GM12891 (cell line): ENCODE measurements around the gene MYOM1.

Experiments
- PAX5 ChIP-seq: IDR thresholded peaks from 2 replicates; pipeline ENCODE4 v1.6.1; 2011; ENCODE audit warnings: low read length, moderate library complexity, mild to moderate bottlenecking; ENCODE audit not compliant: insufficient read depth, severe bottlenecking
- POLR2A ChIP-seq: IDR thresholded peaks from 2 replicates; pipeline ENCODE4 v1.6.1; 2011; ENCODE audit warnings: low read depth, low read length, control low read depth
- POLR2AphosphoS5 ChIP-seq: IDR thresholded peaks from 2 replicates; pipeline ENCODE4 v1.6.1; 2011; ENCODE audit warnings: low read depth, low read length, control low read depth
- POU2F2 ChIP-seq: IDR thresholded peaks from 2 replicates; pipeline ENCODE4 v1.6.1; 2011; ENCODE audit warnings: low read depth, mild to moderate bottlenecking, control low read depth, low read length, moderate library complexity
- TAF1 ChIP-seq: IDR thresholded peaks from 2 replicates; pipeline ENCODE4 v1.6.1; 2011; ENCODE audit warnings: low read depth, low read length, control low read depth

DNA sequence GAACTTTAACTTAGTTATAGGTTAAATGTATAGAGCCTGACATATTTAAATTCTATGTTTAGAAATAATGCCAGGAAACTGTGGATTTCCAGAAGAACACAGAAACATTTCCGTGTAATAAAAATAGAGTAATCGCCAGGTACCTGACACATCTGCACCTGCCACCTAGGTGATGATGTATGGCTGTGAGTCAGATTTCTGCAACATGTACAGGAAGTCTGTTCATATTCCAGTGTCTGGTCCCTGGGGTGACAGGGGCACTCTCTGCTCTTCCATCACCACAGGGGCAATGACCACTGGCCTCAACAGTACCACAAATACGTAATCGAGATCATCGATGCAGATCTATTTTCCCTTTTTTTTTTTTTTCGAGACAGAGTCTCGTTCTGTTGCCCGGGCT, 105.7 kb downstream of the MYOM1 start:
- TF ChIP-seq POLR2A (no peak), POU2F2 (no peak), TAF1 (no peak), POLR2AphosphoS5 (no peak), PAX5 (no peak)
